HG03095 (cell line): ENCODE data around the gene EPB41L3.
"Not testable (repeated sequence)": the region's sequence is repeated elsewhere in the genome, so short reads cannot be mapped to it uniquely, and the experiment has no call there.

Experiments used
- ATAC-seq: cut with Tn5 transposase; IDR thresholded peaks from one replicate; pipeline ENCODE4 v1.9.1; 2021; ENCODE audit warnings: moderate library complexity; ENCODE audit not compliant: unreplicated experiment

The EPB41L3 gene

DNA sequence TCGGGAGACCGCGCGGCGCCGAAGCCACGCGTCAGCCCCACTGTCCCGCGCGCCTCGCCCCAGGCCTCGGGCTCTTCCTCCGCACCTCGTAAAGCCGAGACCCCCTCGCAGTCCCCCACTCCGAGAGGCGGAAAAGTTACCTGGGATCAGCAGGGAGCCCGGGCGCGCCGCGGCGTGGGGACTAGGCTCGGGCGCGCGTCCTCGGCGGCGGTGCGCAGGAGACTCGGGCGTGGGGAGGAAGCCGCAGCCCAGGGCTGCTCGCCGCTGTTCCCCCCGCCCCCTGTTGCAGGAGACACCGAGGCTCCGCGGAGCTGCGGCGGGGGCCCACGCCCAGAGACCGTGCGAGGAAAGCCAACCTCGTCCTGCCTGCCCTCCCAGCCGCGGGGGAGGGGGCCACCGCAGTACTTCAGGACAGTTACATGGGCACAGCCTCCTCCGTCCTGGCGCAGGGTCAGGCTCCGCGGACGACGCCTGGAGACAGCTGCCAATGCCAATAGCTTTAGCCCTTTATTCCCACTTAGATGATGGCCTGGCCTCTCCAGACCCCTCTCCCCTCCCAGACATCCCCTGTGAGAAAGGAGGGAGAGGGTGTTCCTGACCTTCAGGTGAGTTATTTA is at the start of gene EPB41L3:
TSS of gene EPB41L3 (minus strand) at position 225 of the 617 bp plus-strand sequence. CDS start 54,814 bp downstream, outside the sequence.
- no peak for ATAC-seq

- no peak for ATAC-seq
Observed at GRCh38 chr18:5588529-5588928, 44.7 kb upstream of the EPB41L3 start.

- ATAC-seq: no peak
Observed at GRCh38 chr18:5585653-5586052, 41.9 kb upstream of the EPB41L3 start.

DNA sequence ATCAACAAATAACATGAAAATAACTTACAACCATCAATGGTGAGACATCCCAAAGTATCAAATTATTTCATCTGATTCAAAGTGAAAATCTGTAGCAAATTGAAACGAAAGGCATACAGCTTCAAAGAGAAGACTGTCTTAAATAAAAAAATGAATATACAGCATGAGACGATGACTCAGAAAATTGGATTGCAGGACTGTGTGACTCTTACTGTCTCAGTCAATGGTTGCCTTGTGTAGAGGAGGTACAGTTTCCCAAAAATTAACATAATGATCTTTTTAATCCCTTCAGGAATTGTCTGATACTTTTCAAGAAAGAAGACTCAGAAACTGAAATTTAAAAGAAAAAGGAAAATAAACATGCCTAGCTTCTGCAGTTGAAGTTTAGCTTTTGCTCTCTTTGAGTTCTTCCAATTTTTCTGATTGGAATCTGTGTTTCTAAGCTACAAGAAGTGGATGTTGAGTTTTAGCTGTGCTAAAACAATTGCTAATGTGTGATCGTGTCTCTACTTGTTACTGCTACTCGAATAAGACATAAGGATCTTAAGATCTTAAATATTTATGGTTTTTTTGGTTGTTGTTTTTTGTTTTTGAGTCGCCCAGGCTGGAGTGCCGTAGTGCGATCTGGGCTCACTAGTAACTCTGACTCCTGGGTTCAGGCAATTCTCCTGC is 41.1 kb upstream of the EPB41L3 start:
- ATAC-seq: no peak

DNA sequence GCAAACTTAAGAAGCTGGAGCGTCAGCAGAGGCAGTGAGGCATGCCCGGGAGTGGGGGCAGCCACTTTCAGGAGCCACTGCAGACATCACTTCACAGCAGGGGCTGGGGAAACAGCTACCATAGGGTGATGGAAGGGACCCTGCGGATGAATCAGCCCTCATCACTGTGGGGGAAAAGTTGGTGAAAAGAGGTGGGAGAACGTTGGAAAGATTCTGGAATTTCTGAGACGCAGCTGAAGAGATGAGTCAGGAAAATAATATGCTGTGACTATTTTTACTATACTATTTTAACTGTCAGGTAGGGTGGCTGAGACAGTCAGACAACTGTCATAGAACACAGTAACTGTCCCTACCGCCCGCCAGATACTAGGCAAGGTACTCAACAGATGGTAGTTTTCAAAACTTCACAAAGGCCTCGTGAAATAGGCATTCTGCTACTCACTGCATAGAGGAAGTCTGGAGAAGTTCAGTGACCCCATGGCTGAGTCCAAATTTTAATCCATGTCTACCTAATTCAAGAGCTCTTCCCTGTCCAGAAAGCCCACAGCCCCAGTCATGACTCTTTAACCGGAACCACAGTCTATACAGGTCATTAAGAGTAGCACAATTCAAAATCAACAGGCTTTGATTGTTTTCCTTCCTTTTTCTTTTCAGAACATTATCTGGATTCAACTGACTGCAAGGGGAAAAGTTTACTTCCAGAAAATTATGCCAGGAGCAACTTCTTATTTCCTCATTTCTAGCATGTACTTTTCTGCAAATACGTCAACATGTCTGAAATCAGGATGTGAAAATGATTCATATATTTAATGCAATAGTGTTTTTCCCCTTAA is 39.3 kb upstream of the EPB41L3 start:
- ATAC-seq: no peak

- no peak for ATAC-seq
Observed at GRCh38 chr18:5582076-5582475, 38.3 kb upstream of the EPB41L3 start.

DNA sequence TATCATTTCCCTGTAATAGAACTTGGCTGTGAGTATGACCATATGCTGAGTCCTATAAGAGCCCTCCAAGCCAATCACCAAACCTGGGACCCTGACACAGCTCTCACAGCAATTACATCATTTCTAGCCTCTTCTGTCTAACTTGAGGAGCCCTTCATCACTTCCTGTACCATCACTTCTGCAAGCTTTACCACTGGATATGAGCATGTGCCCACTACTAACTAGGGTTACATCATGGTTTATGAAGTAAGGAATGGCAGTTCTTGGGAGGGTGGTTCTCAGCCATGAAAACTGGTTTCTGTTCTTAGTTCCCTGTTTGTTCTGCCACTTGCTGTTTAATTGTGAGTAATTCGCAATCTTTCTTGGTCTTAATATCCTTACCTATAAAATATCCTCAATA is 31.0 kb upstream of the EPB41L3 start:
- ATAC-seq: no peak

- no peak for ATAC-seq
Observed at GRCh38 chr18:5571666-5572065, 27.9 kb upstream of the EPB41L3 start.

GRCh38 chr18:5570613-5571012 is 26.8 kb upstream of the EPB41L3 start:
- ATAC-seq: not testable (repeated sequence)

DNA sequence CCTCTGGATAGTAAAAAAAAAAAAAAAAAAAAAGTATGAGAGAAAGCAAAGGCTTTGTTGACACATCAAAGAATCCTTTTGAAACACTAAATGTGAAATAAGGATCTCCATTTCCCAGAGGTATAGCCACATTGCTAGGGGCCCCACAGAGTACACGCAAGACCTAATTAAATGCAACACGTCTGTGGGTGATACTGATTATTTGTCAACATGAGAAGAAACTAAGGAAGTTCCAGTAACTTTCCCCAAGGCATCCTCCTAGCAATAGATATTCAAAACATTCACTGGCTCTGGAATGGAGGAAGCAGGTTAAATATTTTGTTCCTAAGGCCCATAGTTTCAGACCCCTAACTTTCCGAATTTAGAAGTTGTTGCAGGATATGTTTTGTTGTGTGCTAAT is 24.6 kb upstream of the EPB41L3 start:
- ATAC-seq: no peak

DNA sequence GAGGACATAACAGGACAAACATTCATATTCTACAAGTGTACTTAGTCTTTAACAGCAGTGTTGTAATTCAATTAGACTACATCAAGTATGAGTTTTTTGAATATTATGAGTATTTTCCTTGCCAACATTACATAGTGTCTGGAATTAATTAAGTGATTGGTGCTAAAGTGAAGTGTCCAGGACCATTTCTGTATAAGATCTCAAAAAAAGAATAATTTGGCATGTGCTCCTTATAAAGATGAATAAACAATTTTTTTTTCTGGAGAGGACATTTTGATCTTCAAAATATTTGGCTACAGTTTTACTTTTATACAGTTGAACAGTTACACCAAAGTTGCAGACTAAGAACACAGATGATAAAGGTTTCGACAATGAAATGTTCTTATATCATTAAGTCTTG is 15.1 kb upstream of the EPB41L3 start:
- no peak for ATAC-seq

DNA sequence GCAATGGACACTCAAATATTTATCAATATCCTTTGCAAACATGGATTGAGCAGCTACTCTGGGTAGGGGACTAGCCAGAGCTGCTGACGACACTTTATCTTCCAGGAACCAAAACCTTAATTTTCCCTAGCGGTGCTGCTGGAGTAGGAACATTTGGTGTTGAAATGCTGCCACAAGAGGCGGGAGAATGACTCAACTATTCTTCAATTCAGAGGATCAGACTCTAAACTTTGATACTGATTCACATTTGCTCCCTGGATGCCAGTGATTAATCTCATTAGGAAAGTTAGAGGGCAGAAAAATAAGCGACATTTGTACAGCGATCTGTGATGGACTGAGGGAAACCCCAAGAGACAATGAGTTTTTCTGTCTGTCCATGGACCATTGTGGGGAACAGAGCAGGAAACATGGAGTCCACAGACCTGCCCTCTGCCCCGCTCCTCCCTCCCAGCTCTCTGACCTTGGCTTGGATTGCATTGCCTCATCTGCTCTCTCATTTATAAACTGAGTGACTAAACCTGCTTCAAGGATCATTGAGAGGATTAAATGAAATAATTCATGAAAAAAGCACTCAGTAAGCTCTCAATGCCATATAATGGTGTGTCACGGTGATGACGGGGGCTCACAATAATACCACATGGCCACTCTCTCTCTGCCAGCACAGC is 12.6 kb upstream of the EPB41L3 start:
- ATAC-seq: no peak

- no peak for ATAC-seq
Observed at GRCh38 chr18:5554629-5555028, 10.8 kb upstream of the EPB41L3 start.

DNA sequence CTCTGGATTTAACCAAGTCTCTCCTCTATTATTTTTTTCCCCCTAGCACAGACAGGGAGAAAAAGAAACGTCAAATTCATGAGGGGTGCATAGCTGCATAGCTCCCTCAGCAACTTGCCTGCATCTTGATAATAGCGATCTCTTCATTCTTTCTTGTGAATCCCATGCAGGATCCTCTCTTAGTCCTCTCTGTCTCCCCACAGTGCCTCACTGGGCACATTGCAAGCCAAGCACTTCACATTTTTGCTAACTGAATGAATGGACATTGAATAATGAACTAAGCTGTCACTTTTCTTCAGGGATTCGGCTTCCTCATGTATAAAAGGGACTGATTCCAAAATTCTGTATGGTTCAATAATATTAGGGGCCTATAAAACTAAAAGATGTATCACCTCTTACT is 2.9 kb upstream of the EPB41L3 start:
- ATAC-seq: no peak

DNA sequence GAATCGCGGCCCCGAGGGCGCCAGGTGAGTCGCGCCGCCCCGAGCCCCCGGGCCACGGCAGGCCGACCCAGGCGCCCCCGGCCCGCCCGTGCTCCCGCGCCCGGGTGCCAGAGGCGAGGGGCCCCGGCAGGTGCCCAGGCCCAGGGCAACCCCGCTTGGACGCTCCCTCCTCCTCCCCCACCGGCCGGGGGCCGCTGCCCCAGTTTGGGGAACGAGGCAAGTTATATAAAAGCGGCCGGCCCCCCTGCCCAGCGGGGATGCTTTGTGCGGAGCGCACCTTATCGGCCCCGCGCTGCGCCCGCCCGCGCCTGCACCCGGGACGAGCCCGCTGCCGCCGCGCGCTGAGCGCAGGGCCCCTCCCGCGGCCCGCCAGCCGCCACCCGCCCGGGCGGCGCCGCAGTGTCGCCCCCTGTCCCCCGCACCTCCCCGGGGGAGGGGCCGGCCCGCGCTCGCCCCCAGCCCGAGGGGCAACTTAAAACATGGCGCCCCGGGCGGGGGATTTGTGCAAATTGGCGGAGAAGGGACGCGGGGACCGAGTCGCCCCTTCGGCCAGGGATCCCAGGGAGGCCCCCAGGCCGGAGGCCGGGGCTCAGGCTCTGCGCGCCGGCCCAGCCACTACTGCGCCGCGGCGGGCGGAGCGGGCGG is 639 bp downstream of the EPB41L3 start:
- ATAC-seq: no peak

- no peak for ATAC-seq
Observed at GRCh38 chr18:5542515-5543035, 1.2 kb downstream of the EPB41L3 start.

- ATAC-seq: no peak
Observed at GRCh38 chr18:5541644-5542043, 2.2 kb downstream of the EPB41L3 start.

GRCh38 chr18:5539391-5539790 is 4.4 kb downstream of the EPB41L3 start:
- ATAC-seq: no peak

DNA sequence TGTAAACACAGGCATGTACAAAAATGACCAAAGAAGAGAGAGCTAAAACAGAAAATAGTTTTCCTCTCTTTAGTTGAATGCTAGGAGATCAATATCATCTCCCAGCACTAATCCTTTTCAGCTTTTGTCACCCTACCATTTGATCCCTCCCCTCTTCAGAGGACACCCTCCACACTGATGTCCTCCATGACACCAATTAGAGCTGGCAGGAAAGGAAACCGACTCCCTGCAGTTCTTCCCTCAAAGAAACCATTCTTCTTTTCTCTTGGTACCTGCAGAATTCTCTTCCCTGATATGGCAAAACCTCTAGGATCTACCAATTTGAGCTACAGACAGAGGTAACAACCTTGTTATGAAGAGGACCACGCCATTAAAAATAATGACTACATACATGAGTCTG is 5.3 kb downstream of the EPB41L3 start:
- no peak for ATAC-seq

DNA sequence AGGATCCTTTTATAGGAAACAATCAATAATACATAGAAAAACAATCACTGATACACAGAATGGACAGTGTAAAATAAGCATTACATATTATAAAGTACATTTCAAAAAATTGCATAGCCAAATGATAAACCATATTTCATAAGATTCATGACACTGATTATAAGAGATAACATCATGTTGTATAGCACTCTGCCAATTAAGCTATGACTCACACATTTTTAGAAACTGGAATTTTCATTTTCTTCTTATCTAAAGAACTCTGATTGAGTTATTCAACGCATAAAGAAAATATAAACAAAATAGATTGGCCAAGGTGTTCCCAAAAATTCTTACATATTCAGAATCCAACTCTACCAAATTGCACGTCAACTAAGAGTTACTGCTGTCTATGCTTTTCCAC is 5.9 kb downstream of the EPB41L3 start:
- no peak for ATAC-seq

GRCh38 chr18:5534845-5535244 is 9.0 kb downstream of the EPB41L3 start:
- no peak for ATAC-seq
